Astrocyte (in vitro differentiated cells and primary cell): ENCODE results near the gene NEBL.

ENCODE experiments used
- EZH2 ChIP-seq: IDR thresholded peaks from 2 replicates; pipeline ENCODE4 v1.6.1; 2012; ENCODE audit warnings: mild to moderate bottlenecking, low read length, inconsistent platforms; ENCODE audit not compliant: insufficient read depth
- TF ChIP-seq, protein P1 (sequence below): IDR thresholded peaks from 2 replicates; pipeline ENCODE4 v1.5.1; 2011; ENCODE audit warnings: low read depth, mild to moderate bottlenecking, inconsistent platforms, low read length, moderate library complexity; ENCODE audit not compliant: insufficient read depth

DNA sequence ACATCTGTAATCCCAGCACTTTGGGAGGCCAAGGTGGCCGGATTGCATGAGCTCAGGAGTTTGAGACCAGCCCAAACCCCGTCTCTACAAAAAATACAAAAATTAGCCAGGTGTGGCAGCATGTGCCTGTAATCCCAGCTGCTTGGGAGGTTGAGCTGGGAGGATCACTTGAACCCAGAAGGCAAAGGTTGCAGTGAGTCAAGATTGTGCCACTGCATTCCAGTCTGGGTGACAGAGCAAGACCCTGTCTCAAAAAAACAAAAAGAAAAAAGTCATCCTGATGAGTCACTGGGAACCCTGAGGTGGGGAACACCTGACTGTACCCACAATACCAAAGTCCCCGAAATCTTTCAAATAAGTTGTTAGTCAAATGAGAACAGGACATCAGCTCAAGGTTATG is 80.0 kb downstream of the NEBL start:
- TF ChIP-seq, protein P1, sequence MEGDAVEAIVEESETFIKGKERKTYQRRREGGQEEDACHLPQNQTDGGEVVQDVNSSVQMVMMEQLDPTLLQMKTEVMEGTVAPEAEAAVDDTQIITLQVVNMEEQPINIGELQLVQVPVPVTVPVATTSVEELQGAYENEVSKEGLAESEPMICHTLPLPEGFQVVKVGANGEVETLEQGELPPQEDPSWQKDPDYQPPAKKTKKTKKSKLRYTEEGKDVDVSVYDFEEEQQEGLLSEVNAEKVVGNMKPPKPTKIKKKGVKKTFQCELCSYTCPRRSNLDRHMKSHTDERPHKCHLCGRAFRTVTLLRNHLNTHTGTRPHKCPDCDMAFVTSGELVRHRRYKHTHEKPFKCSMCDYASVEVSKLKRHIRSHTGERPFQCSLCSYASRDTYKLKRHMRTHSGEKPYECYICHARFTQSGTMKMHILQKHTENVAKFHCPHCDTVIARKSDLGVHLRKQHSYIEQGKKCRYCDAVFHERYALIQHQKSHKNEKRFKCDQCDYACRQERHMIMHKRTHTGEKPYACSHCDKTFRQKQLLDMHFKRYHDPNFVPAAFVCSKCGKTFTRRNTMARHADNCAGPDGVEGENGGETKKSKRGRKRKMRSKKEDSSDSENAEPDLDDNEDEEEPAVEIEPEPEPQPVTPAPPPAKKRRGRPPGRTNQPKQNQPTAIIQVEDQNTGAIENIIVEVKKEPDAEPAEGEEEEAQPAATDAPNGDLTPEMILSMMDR, result no peak
- no peak for TF ChIP-seq EZH2
